Measurements from ENCODE around the gene CCDC40.

CCDC40 gene

DNA sequence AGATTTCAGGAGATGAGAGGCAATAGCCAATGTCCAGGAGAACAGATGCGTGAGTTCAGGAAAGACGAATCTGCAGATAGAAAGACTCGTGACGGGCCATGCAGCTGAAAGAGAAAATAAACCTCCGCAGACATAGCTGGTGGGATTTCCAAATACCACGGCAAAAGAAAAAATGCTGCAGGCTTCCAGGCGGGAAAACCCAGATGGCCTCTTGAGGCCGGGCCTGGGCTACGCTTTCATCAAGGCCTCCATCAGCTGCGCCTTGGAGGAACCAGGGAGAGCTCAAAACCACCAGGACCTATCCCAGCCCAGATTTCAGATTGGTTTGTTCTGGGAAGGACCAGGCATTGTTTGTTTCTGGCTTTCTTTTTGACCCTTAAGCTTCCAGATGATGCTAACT, 16.7 kb downstream of the CCDC40 start:
- DNase-seq, result no peak

GRCh38 chr17:80055597-80055996, 19.2 kb downstream of the CCDC40 start:
- no peak for DNase-seq

DNA sequence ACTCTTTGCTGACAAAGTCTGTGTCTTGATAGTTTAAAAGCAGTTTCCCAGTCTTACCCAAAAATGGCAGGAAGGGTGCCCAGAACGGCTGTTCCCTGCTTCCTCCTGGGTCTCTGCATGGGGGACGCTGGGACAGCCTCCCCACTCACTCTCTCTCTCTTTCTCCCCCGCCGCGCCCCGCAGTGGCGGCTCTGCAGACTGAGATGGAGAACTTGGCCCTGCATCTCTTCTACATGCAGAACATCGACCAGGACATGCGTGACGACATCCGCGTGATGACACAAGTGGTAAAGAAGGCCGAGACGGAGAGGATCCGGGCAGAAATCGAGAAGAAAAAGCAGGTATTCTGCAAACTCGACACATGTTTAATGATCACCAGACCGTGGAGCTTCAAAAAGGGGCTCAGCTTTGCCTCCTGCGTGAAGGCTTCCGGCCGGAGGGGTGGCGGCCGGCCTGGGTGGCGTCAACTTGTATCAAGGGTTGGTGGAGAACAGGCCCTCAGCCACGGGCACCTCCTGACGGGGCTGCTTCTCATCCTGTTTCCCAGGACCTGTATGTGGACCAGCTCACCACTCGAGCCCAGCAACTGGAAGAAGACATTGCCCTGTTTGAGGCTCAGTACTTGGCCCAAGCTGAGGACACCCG, 22.0 kb downstream of the CCDC40 start:
- DNase-seq, result no peak

DNA sequence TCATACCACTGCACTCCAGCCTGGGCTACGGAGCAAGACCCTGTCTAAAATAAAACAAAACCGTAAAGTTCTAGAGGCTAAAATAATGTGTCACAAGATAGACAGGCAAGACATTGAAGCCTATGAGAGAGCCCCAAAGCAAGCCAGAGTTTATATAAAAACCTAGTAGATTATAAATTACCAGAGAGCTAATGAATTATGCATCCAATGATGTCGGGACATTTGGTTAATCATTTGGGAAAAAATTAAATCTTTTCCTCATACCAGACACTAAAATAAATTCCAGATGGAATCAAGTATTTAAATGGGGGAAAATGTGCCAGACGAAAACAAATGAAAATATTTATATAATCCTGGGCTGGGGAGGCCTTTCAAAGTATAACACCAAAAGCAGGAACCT, 24.2 kb downstream of the CCDC40 start:
- no peak for DNase-seq

- DNase-seq, result no peak
Measured at GRCh38 chr17:80061421-80061820, 25.0 kb downstream of the CCDC40 start.

GRCh38 chr17:80063830-80064585, 27.6 kb downstream of the CCDC40 start:
- no peak for DNase-seq

GRCh38 chr17:80064696-80065095, 28.3 kb downstream of the CCDC40 start:
- no peak for DNase-seq

DNA sequence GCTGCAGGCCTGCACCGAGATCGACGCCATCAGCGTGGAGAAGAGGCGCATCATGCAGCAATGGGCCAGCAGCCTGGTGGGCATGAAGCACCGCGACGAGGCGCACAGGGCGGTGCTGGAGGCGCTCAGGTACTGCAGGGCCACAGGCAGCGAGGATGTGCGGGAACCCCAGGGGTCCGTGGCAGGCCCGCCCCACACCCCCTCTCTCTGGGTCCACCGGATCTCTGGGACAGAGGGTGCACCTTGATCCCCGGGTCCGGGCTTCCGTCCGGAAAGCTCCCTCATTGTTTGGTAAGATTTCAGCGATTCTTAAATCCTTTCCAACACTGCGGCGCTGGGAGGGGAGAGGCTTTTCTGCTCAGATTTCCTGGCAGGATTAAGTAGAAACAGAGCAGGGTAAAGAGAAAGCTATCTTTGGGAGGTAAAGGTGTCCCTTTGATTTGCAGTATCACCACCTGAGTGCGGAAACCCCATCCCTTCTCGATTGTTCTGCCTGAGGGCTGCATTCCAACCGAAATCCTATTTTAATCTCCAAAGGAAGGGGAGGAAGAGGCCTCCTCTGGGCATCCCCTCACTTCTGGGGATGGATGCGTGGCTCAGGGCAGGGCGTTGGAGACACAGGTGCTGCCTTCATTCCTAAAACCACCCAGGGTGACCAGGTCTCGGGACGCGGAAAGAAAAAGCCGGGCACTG, 29.2 kb downstream of the CCDC40 start:
- no peak for DNase-seq

DNA sequence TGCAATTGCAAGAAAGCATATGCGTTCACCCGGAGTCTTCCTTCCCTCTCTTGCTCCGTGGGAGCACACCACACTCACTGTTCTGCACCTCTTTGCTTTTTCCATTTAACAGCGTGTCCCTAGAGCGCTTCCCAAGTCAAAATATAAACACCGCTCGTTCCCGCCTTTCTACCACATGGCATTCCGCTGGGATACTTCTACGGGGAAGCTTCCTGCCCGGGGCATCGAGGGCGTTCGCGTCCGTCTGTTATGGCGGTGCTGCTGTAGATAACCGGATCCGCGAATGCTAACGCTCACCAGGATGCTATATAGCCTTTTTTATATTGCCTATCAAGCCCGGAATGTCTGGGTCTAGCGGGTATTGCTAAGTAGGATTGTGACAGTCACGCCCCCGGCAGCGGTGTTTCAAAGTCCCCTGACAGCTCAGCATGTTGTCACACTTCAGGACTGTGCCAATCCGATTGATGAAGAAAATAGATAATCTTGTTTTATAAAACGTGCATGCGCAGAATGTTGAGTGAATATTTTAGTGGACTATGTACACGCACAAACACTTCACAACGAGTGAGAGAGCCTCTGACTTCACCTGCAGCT, 31.0 kb downstream of the CCDC40 start:
- no peak for DNase-seq

DNA sequence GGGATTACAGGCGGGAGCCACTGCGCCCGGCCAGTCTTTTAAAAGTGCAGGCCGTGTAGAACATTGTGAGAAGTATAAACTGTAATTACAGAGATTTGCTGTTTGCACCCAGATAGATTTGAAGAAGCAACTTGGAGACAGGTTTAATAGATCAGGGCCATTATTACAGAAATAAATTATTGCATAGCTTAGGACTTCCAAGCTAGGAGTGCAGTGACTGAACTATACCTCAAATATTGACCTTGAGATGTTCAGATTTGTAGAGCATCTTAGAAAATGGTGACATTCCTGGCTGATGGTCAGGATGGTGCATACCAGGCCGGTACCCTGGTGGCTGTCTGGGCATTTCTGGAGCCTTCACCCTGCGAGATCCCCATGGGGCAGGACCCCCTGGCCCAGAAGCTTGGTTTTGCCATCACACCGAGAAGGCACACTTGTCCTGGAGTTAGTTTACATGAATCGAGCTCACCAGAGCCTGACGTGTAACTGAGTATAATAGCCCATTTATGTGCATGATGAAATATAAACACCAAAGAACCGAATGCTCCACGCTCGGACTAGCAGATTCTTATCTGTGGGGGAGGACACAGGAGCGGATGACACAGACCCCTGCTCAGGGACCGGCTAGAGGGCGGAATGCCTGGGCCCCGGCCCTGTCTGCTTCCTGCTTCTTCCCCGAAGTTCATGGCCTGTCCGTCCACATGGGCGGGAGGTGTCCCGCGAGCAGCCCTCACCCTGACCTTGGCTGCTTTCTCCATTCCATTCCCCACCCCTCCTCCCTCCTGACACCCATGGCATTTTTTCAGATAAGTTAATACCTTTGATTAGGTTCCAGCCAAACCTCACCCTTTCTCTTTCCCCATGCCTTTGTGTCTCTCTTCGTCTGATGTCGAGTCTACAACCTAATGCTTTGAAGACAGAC, 32.1 kb downstream of the CCDC40 start:
- no peak for DNase-seq

DNA sequence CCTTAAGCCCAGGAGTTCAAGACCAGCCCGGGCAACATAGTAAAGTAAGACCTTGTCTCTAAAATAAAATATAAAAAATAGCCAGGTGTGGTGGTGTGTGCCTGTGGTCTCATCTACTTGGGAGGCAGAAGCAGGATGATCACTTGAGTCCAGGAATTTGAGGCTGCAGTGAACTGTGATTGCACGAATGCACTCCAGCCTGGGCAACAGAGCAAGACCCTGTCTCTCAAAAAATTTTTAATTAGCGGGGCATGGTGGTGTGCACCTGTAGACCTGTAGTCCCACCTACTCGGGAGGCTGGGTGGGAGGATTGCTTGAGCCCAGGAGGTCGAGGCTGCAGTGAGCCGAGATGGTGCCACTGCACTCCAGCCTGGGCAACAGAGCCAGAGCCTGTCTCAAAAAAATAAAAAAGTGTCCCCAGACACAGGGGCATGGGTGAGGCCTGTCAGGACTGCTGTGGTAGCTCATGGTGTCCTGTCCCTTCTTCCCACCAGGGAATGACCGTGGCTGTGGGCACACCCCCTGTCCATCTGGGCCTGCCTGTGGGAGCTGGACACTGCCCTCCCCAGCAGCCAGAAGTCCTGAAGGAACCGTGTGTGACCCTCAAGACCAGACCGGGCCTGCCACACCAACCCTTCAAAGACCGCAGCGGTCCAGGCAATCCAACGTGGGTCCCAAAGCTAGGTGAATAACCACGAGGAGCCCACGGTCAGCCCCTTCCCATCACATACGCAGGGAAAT, 34.1 kb downstream of the CCDC40 start:
- DNase-seq, result no peak

- DNase-seq, result no peak
Measured at GRCh38 chr17:80071116-80071841, 34.8 kb downstream of the CCDC40 start.

- no peak for DNase-seq
Measured at GRCh38 chr17:80072410-80072809, 36.0 kb downstream of the CCDC40 start.

- no peak for DNase-seq
Measured at GRCh38 chr17:80080081-80080480, 43.6 kb downstream of the CCDC40 start.

GRCh38 chr17:80081596-80081995, 45.2 kb downstream of the CCDC40 start:
- no peak for DNase-seq

GRCh38 chr17:80082403-80083135, 46.1 kb downstream of the CCDC40 start:
- peak; percentile 6 to 35 (median 22) for DNase-seq

GRCh38 chr17:80083136-80083661, 46.8 kb downstream of the CCDC40 start:
- DNase-seq, result no peak

GRCh38 chr17:80084773-80085172, 48.3 kb downstream of the CCDC40 start:
- DNase-seq, result no peak

DNA sequence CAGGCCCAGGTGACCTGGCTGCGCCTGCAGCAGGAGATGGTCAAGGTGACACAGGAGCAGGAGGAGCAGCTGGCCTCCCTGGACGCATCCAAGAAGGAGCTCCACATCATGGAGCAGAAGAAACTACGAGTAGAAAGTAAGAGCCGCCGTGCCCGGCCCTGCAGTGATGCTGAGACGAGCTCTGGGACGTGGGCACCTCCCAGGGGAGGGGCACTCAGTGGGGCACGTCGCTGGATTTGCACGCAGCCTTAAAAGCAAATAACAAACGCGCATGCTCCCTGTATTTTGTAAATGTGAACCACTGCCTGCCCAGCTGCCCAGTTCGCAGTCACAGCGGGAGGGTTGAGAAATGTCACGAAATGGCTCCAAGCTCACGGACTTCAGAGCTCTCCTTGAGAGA, 49.6 kb downstream of the CCDC40 start:
- no peak for DNase-seq

- no peak for DNase-seq
Measured at GRCh38 chr17:80086616-80087015, 50.2 kb downstream of the CCDC40 start.
